Measurements from ENCODE around the gene TRAPPC8. TPM values are rescaled to one million over a fixed set of nuclear protein-coding genes. Genes with fewer than 3 reads are reported as not detected.
"Not testable (repeated sequence)": the region's sequence is repeated elsewhere in the genome, so short reads cannot be mapped to it uniquely, and the experiment has no call there.

Gene TRAPPC8
- total RNA-seq, 1 donor from 2014 or later = 34.6 TPM

GRCh38 chr18:31952223-31952622 lies 9.3 kb upstream of the TRAPPC8 start:
- intact Hi-C loops (cut with micrococcal nuclease) = no loop called here
- Histone ChIP-seq H3K27ac (replicated peaks) (no peak overlapping the region), H3K4me1 (no peaks in the 10 kb centered on the region), H3K36me3 (no peaks in the 10 kb centered on the region), H3K4me3 (no peak overlapping the region), H3K9me3 (replicated peaks) (no peaks in the 10 kb centered on the region), H3K27me3 (ENCODE audit: low read depth) (peaks cover 7% of the 10 kb centered on the region)
- TF ChIP-seq CTCF (IDR thresholded peaks at IDR 0.05; ENCODE audit: borderline replicate concordance) = no peak
- no peak for DNase-seq

DNA sequence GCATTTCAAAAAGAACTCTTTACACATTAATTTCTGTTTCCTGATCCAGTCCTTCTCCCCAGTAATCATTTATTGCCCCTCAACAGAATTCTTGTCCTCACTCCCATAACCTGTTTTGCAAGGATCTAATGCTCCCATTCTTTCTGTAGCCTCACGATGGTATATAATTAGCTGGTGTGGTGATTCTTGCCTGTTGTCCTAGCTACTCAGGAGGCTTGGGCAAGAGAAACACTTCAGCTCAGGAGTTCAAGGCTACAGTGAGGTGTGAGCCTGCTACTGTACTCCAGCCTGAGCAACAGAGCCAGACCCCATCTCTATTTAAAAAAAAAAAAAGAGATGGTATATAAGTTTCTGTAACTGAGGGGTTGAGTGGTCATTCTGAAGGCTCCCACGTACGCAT lies 7.7 kb upstream of the TRAPPC8 start:
- intact Hi-C loops (cut with micrococcal nuclease) = no loop called here
- Histone ChIP-seq H3K27ac (replicated peaks) (no peak overlapping the region), H3K36me3 (no peaks in the 10 kb centered on the region), H3K27me3 (ENCODE audit: low read depth) (peaks cover 7% of the 10 kb centered on the region), H3K4me3 (no peak overlapping the region), H3K9me3 (replicated peaks) (no peaks in the 10 kb centered on the region), H3K4me1 (no peaks in the 10 kb centered on the region)
- no peak for TF ChIP-seq CTCF (IDR thresholded peaks at IDR 0.05; ENCODE audit: borderline replicate concordance)
- DNase-seq = no peak

- intact Hi-C loops (cut with micrococcal nuclease); DNase-seq; H3K27ac ChIP-seq (replicated peaks); H3K4me3 ChIP-seq; H3K9me3 ChIP-seq (replicated peaks); H3K27me3 ChIP-seq (ENCODE audit: low read depth); H3K36me3 ChIP-seq; H3K4me1 ChIP-seq: not testable (repeated sequence)
These were observed 5.4 kb upstream of the TRAPPC8 start for GRCh38 chr18:31948349-31948748.

DNA sequence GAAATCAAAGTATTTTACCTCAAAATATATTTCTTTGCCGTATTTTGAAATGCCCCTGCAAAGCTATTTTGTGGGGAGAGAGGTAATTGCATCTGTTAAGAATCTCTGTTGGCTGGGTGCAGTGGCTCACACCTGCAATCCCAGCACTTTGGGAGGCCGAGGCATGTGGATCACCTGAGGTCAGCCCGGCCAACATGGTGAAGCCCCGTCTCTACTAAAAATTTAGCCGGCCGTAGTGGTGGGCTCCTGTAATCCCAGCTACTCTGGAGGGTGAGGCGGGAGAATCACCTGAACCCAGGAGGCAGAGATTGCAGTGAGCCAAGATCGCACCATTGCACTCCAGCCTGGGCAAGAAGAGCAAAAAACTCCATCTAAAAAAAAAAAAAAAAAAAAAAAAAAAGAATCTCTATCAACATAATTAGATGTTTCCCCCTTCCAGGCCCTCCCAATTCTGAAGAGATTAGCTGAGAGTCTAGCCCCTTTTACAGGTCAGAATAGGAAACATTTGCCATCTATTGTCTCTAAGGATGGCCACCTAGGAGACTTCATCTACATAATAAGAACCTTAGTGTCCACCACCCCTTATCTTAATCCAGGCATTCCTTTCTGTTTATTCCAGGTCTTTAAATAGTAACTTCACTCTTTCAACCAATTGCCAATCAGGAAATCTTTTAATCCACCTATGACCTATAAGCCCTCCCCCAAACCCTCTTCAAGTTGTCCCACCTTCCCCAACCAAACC lies 3.5 kb upstream of the TRAPPC8 start:
- no peak for TF ChIP-seq CTCF (IDR thresholded peaks at IDR 0.05; ENCODE audit: borderline replicate concordance)
- Histone ChIP-seq H3K9me3 (replicated peaks) (no peaks in the 10 kb centered on the region), H3K27ac (replicated peaks) (no peak overlapping the region), H3K36me3 (no peaks in the 10 kb centered on the region), H3K4me1 (peaks cover 22% of the 10 kb centered on the region), H3K27me3 (ENCODE audit: low read depth) (peaks cover 7% of the 10 kb centered on the region), H3K4me3 (no peak overlapping the region)
- DNase-seq = no peak
- intact Hi-C loops (cut with micrococcal nuclease) = no loop called here

- Histone ChIP-seq H3K4me3 (peak overlapping the region; percentile 95), H3K9me3 (replicated peaks) (no peaks in the 10 kb centered on the region), H3K27ac (replicated peaks) (peak overlapping the region; percentile 96), H3K27me3 (ENCODE audit: low read depth) (no peaks in the 10 kb centered on the region), H3K4me1 (peaks cover 44% of the 10 kb centered on the region), H3K36me3 (no peaks in the 10 kb centered on the region)
- no peak for DNase-seq
- no peak for TF ChIP-seq CTCF (IDR thresholded peaks at IDR 0.05; ENCODE audit: borderline replicate concordance)
- intact Hi-C loops (cut with micrococcal nuclease) = no loop called here
These were observed 1.2 kb upstream of the TRAPPC8 start for GRCh38 chr18:31943878-31944816.

Measured in left ventricle myocardium inferior (tissue), 1 donor.